Measurements from ENCODE around the gene ENPP6. TPM values are rescaled to one million over a fixed set of nuclear protein-coding genes. Genes with fewer than 3 reads are reported as not detected.

The ENPP6 gene
- total RNA-seq, 1 experiment from 2014 or later = not detected

- no peak overlapping the region for H3K27ac ChIP-seq (ENCODE audit: low read depth, low read length, poor library complexity, severe bottlenecking)
- BruUV-seq (replicated peaks) = no TSS peak
- H3K9me3 ChIP-seq (ENCODE audit: low read depth, low read length, poor library complexity, severe bottlenecking) = no peaks in the 10 kb centered on the region
- ChIA-PET POLR2A (ENCODE audit: low non-redundant PET) (no interaction called here), CTCF (interaction anchor here (0.7 kb wide), 1 partner anchor 8 kb away, joined by 5 read pairs; no protein-coding TSS in a partner anchor)
- TF ChIP-seq, protein P1, sequence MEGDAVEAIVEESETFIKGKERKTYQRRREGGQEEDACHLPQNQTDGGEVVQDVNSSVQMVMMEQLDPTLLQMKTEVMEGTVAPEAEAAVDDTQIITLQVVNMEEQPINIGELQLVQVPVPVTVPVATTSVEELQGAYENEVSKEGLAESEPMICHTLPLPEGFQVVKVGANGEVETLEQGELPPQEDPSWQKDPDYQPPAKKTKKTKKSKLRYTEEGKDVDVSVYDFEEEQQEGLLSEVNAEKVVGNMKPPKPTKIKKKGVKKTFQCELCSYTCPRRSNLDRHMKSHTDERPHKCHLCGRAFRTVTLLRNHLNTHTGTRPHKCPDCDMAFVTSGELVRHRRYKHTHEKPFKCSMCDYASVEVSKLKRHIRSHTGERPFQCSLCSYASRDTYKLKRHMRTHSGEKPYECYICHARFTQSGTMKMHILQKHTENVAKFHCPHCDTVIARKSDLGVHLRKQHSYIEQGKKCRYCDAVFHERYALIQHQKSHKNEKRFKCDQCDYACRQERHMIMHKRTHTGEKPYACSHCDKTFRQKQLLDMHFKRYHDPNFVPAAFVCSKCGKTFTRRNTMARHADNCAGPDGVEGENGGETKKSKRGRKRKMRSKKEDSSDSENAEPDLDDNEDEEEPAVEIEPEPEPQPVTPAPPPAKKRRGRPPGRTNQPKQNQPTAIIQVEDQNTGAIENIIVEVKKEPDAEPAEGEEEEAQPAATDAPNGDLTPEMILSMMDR (conservative IDR thresholded peaks at IDR 0.05; ENCODE audit: low read depth, low read length) = no peak
- no peak for TF ChIP-seq EZH2 (IDR thresholded peaks at IDR 0.05; ENCODE audit: borderline replicate concordance, low read depth, low read length, poor library complexity, severe bottlenecking)
- H3K36me3 ChIP-seq (ENCODE audit: insufficient read depth, low read length, poor library complexity, severe bottlenecking) = no peaks in the 10 kb centered on the region
- no peaks in the 10 kb centered on the region for H3K27me3 ChIP-seq (replicated peaks; ENCODE audit: insufficient read depth, low read depth, low read length, poor library complexity)
- no peak overlapping the region for H3K4me3 ChIP-seq (ENCODE audit: low read depth, low read length, poor library complexity, severe bottlenecking)
- H3K4me1 ChIP-seq (ENCODE audit: insufficient read depth, low read length, poor library complexity, severe bottlenecking) = no peaks in the 10 kb centered on the region
- DNase-seq (ENCODE audit: low spot score) = no peak
- intact Hi-C loops (cut with micrococcal nuclease; ENCODE audit: unreplicated experiment) = loop anchor here (10.0 kb wide), 1 partner anchor 180 kb away; no protein-coding TSS in a partner anchor
Observed at GRCh38 chr4:184165291-184165690, 52.4 kb downstream of the ENPP6 start.

- Histone ChIP-seq H3K27me3 (replicated peaks; ENCODE audit: insufficient read depth, low read depth, low read length, poor library complexity) (no peaks in the 10 kb centered on the region), H3K4me1 (ENCODE audit: insufficient read depth, low read length, poor library complexity, severe bottlenecking) (no peaks in the 10 kb centered on the region), H3K27ac (ENCODE audit: low read depth, low read length, poor library complexity, severe bottlenecking) (no peak overlapping the region), H3K4me3 (ENCODE audit: low read depth, low read length, poor library complexity, severe bottlenecking) (no peak overlapping the region), H3K9me3 (ENCODE audit: low read depth, low read length, poor library complexity, severe bottlenecking) (no peaks in the 10 kb centered on the region), H3K36me3 (ENCODE audit: insufficient read depth, low read length, poor library complexity, severe bottlenecking) (no peaks in the 10 kb centered on the region)
- TF ChIP-seq EZH2 (IDR thresholded peaks at IDR 0.05; ENCODE audit: borderline replicate concordance, low read depth, low read length, poor library complexity, severe bottlenecking) = no peak
- TF ChIP-seq, protein P1 (conservative IDR thresholded peaks at IDR 0.05; ENCODE audit: low read depth, low read length) = peak; percentile 88
- intact Hi-C loops (cut with micrococcal nuclease; ENCODE audit: unreplicated experiment) = loop anchor here (1.0 to 10.0 kb wide), 3 partner anchors 179 to 692 kb away; no protein-coding TSS in a partner anchor
- ChIA-PET CTCF (no interaction called here), POLR2A (ENCODE audit: low non-redundant PET) (no interaction called here)
- DNase-seq (ENCODE audit: low spot score) = peak; percentile 74
- no TSS peak for BruUV-seq (replicated peaks)
Observed at GRCh38 chr4:184163813-184164212, 53.9 kb downstream of the ENPP6 start.

- no peaks in the 10 kb centered on the region for H3K4me1 ChIP-seq (ENCODE audit: insufficient read depth, low read length, poor library complexity, severe bottlenecking)
- H3K9me3 ChIP-seq (ENCODE audit: low read depth, low read length, poor library complexity, severe bottlenecking) = no peaks in the 10 kb centered on the region
- no peak for DNase-seq (ENCODE audit: low spot score)
- no peaks in the 10 kb centered on the region for H3K36me3 ChIP-seq (ENCODE audit: insufficient read depth, low read length, poor library complexity, severe bottlenecking)
- ChIA-PET CTCF (no interaction called here), POLR2A (ENCODE audit: low non-redundant PET) (no interaction called here)
- intact Hi-C loops (cut with micrococcal nuclease; ENCODE audit: unreplicated experiment) = loop anchor here (5.0 to 10.0 kb wide), 2 partner anchors 178 to 690 kb away; no protein-coding TSS in a partner anchor
- no TSS peak for BruUV-seq (replicated peaks)
- no peak overlapping the region for H3K27ac ChIP-seq (ENCODE audit: low read depth, low read length, poor library complexity, severe bottlenecking)
- H3K27me3 ChIP-seq (replicated peaks; ENCODE audit: insufficient read depth, low read depth, low read length, poor library complexity) = no peaks in the 10 kb centered on the region
- no peak overlapping the region for H3K4me3 ChIP-seq (ENCODE audit: low read depth, low read length, poor library complexity, severe bottlenecking)
- no peak for TF ChIP-seq EZH2 (IDR thresholded peaks at IDR 0.05; ENCODE audit: borderline replicate concordance, low read depth, low read length, poor library complexity, severe bottlenecking)
- TF ChIP-seq, protein P1 (conservative IDR thresholded peaks at IDR 0.05; ENCODE audit: low read depth, low read length) = no peak
Observed at GRCh38 chr4:184162596-184162995, 55.1 kb downstream of the ENPP6 start.
